NCI-H2196 (cell line): Measurements from ENCODE around the gene MYRIP.
"Not testable (repeated sequence)": the region's sequence is repeated elsewhere in the genome, so short reads cannot be mapped to it uniquely, and the experiment has no call there.

Experiments used
- DNase-seq: peaks from one replicate; lab custom pipeline; 2025; ENCODE audit not compliant: unreplicated experiment; lab: John Stamatoyannopoulos, UW

The MYRIP gene

DNA sequence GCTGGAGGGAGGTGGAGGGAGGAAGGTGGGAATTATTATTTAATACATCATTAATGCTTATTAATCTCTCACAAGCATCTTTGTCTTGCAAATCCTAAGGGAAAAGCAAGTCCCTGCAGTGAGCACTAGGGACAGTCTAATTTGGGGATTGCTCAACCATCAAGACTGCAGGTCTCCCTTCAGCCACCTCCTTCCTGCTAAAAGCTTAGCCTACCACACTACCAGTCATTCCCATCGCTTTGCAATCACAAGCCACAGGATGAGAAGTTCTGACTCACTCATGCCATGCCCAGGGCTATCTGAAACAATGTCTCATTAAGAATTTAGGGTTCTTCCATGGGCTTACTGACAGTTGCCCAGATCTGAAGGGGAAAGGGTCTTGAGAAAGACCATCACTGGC, 449.1 kb downstream of the MYRIP start:
- DNase-seq, result no peak

DNA sequence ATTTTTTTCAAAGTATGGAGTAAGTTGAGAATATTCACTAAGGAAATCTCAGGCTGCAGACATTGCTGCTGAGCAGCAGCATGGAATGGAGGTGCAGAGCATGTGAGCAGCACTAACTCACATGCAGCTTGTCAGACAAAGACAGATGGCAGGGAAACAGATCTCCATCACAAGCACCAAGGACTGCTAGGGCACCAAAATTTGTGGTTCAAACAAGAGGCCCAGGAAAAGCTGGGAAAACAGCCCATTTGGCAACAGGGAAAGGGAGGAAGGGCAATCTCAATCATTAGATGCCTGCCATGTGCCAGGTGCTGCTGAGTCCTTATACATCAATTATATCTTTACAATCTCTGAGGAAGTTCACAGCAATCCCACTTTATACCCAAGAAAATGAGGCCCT, 452.9 kb downstream of the MYRIP start:
- no peak for DNase-seq

DNA sequence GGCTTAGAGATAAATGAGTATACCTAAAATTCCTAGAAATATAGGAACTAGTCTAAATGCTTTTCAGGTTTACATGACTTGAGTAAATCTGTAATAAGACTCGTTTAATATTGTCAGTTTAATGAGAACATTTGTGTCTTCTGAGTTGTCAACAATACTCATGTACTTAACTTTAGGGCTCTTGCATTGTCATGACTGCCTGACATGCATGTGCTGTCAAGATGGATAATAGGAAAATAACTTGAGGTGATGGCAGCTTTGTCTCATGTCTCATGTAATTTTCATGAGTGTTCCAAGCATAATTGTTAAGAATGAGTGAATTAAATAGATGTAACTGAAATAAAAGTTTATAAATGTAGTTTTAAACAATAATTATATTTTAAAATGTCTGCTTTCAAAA, 455.0 kb downstream of the MYRIP start:
- DNase-seq, result no peak

DNA sequence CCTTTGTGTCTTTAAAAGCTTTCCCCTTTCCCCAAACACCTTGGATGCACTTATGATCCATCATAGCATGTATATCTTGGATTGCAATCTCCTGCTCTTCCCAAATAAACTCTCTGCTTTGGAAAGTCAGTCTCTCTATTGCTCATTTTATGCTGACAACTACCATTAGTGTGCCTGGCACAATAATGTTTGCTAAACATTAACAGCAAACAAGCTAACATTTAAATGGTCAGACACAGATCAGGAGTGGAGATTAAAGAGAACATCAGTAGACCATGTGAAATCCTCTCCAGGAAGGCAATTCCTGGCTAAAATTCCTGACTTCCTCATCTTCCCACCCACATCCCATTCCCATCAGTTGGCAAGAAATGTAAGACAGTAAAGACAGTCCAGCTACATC, 455.8 kb downstream of the MYRIP start:
- DNase-seq, result no peak

DNA sequence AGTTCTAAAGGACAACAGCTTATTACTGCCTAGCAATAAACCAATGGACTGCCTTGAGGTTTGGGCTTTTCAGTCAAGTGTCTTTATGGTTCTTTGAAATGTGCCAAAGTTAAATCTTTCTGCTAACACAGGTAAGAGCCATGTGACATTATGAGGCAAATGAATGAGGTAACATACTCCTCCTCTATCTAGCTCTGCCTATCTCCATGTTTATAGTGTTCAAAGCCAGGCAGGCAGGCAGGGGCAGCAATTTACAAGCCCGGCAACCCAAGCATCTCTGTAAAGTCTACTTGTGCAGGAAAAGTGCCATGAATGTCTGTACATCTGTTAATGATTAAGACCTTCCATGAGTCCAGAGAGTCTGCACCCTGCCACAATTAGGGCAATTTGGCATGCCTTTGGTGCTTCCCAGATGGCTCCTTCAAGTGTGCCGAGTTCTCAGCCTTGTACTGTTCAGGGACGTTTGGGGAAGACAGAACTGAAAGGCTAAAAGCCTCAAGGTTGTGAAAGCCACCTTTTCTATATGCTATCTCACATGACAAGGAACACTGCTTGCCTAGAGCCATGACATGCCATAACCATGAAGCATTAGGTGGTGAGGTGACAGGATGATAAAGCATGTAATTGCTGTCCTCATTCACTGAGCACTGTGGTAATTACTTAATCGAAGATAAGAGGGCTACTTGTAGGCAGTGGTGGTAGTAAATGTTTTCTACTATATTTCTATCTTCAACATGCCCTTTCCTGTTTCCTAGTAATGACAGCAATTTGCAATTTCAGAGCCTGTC, 458.7 kb downstream of the MYRIP start:
- DNase-seq, result no peak

DNA sequence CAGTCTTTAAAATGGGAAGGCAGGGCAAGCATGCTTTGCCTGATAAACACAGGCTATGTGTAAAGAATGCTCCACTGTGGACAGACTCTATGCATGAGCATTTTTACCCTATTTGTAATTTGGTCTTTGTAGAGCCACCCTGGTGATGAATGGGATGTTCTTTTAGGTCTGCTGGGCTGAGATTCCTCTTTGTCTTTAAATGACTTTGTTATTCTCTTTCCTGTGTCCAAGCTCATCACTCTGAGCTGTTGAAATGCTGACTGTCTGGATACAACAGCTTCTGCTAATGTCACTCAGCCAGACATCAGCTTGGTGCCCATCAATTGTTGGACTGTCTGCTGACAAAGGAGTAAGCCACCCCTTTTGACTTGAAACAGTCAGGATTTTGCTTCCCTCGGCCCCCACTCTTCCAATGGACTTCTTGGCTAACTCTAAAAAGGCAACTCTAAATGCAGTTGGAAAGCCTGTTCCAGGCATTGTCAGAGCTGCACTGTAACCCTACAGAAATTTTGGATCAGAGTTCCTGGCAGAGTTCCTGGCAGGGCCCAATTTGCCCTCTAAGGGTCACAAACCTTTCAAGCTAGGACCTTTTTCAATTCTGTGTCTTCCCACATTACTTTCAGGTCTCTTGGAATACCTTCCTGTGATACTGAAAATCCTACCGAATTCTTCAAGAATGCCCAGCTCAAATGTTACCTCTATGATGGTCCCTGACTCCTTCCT, 459.6 kb downstream of the MYRIP start:
- DNase-seq, result no peak

DNA sequence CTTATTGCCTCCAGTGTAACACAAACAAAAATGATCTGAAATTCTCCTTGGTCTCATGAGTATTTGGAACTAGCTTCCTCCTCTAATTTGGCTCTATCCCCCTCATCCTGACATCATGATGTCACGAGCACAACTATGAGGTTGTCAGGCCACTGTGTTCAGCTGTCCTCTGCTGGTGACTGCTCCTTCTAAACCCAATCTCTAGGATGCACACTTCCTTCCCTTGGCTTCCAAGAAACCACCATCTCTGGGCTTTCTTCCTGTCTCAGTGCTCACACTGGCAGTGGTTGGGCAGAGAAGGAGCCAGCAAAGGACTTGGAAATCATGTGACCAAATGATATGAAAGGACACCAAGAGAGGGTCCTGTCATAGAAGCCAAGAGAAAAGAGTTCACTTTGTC, 469.4 kb downstream of the MYRIP start:
- no peak for DNase-seq

DNA sequence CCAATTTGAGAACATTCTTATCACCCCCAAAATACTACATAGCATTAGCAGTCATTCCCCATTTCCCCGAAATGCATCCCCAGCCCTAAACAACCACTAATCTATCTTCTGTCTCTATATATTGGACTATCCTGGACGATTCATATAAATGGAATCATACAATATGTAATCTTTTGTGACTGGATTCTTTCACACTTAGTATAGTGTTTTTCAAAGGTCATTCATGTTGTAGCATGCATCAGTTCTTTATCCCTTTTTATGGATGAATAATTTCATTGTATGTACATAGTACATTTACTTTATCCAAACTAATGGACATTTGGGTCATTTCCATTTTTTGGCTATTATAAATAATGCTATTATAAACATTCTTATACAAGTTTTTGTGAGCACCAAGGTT, 472.6 kb downstream of the MYRIP start:
- DNase-seq, result no peak

DNA sequence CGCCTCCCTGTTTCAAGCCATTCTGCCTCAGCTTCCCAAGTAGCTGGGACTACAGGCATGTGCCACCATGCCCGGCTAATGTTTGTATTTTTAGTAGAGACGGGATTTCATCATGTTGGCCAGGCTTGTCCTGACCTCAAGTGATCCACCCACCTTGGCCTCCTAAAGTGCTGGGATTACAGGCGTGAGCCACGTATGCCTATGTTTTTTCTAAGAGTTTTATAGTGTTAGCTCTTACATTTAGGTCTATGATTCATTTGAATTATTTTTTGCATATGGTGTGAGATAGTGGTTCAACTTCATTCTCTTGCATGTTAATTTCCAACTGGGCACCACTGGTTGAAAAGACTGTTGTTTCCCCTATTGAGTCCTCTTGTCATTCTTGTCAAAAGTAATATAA, 473.6 kb downstream of the MYRIP start:
- not testable (repeated sequence) for DNase-seq

DNA sequence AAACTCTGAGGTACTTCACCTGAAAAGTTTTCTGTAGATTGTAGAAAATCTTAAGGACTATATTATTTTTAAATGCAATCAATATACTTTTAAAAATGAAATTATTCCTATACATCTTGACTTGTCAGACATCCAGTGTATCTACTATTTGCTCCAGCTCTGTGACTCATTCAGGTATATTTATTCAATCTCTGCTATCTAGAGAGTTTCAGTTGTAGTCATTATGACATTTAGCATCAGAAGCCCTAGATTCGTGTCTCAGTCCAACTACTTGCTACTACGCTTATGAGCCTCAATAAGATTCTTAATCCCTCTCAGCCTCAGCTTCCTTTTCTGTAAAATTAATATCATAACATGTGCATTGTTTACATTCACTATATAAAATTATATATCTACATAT, 477.8 kb downstream of the MYRIP start:
- no peak for DNase-seq

DNA sequence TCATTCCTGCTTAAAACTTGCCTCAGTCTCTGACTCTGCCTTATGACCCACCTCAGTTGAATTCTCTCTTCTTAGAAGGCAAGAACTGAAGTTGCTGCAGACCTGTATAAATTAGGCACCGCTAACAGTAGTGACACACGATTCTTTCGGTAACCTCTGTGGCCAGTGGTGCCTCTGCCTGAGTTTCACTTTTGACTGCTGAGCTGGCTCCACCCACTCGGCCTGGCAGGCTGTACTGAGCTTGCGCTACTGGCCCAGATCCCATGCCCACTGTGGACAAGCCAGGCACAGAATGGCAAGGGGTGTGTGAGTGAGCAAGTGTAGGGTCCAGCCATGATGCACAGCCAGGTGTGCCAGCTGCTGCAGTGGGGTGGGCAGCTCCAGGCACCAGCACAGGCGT, 481.0 kb downstream of the MYRIP start:
- no peak for DNase-seq

DNA sequence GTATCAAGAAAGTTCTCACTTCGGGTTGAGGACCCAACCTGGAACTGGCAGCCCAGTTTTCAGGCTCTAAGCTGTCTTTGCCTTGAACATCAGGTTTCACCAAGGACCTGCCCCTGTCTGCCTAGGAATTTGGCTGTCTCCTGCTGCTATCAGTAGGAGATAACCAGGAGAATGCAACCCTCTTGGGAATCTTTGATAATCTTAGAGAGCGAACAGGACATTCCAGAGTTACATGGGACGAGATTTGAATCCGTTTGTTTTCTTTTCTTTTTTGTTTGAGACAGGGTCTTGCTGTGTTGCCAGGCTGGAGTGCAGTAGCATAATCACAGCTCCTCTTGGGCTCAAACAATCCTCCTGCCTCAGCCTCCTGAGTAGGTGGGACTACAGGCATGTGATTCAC, 482.1 kb downstream of the MYRIP start:
- no peak for DNase-seq

DNA sequence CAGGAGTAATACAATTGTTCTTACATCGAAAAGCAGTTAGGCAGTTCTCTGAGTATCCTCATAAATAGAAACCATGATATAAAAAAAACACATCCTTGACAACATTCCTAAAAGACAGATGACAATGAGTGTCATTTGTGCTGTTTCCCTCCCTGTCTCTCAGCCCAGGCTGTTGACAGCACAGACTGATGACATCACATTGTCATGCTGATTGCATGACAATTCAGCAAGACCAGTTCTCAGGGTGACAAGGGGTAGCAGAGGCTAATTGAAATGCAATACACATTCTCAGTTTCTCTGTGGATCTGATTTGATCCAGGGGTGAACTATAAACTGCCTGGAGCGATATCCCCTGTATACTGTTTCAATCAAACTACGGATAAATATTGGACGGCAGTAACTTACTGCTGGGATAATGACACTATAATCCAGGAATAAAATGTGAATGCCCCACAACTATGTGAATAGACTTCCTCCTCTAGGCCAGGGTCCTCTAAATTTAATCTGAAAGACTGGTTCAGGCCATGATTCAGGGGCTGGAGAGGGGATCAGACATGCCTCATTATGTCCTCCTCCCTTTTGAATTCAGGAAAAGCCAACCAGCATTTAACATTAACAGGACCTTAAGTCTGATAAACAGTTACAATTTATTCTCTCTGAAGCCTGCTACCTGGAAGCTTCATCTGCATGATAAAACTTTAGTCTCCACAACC, 483.4 kb downstream of the MYRIP start:
- DNase-seq, result no peak

DNA sequence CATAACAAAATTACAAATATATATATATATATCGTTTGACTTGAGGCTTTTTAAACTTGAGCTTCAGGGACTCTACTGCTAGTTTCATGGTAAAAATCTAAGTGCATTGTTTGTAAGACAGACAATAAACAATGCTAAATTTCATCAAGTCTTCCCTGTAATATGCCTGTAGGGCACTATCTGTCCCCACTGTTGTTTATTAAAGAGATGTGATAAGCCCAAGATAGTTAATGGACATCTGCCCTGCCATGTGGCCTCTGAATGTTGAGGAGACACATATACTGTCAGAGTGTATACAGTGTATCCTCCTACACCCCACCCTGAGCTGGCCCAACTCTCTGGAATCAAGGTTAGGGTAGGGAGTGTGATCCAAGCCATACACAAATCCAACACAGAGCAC, 485.0 kb downstream of the MYRIP start:
- no peak for DNase-seq

DNA sequence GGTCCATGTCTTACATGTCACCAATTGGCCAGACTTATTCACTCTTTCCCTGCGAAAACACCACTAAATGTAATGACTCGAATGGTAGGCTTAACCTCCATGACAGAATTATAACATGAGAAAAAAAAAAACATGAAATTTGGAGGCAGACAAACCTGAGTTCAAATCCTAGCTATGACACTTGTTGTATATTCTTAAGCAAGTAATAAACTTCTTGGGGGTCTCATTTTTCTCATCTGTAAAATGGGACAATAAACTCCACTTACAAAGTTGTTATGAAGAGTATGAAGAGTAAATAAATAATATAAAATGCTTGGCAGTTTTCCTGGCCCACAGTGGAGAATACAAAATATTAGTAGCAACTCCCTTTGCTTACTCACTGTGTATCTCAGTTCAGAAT, 488.7 kb downstream of the MYRIP start:
- no peak for DNase-seq

DNA sequence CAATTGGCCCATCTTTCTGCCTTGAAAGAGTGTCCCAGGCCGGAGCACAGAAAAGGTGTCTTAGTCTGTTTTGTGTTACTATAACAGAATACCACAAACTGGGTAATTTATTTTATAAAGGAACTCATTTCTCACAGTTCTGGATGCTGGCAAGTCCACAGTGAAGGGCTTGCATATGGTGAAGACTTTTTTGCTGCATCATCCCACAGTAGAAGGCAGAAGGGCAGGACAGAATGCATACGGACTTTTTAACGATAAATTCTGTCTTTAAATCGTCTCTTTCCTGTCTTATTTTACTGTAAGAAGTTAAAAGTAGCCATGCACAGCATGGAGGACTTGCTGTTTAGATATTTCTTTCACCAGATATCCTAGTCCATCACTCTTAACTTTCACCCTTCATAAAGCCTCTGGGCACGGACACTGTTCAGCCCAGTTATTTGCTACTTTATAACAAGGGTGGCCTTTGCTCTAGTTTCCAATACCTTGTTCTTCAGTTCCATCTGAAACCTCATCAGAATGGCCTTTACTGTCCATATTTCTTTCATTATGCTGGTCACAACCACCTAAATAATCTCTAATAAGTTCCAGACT, 489.8 kb downstream of the MYRIP start:
- DNase-seq, result no peak

DNA sequence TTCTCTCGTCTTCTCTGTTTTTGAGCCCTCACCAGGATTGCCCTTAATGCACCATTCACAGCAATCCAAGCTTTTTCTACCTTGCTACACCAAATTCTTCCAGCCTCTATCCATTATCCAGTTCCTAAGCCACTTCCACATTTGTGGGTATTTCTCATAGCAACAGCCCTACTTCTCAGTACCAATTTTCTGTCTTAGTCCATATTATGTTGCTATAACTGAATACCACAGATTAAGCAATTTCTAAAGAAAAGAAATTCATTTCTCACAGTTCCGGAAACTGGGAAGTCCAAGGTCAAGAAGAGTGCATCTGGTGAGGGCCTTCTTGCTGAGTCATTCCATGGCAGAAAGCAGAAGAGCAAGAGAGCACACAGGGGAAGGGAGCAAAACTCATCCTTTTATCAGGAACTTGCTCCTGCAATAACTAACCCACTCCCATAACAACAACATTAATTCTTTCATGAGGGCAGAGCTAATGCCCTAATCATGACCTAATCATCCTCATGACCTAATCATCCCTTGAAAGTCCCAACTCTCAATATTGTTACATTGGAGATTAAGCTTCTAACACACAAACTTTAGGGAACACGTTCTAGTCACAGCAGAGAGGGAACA, 490.4 kb downstream of the MYRIP start:
- DNase-seq, result no peak

DNA sequence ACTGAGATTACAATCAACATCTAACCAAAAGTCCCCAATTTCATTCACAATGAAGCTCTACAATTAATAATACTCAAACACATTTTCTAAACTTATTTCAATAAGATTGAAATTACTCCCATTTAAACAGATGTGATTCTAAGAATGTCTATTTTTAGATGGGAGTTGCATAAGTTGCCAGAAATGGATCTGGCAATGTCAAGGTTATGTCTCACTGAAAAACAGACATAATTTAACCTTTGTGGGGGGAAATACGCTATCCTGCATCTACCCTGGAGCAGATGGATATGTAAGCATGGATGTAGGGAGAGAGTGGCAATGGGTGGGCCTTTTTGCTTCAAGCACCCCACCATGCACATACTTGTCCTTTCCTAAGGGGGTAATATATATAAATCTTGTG, 493.4 kb downstream of the MYRIP start:
- DNase-seq, result no peak

DNA sequence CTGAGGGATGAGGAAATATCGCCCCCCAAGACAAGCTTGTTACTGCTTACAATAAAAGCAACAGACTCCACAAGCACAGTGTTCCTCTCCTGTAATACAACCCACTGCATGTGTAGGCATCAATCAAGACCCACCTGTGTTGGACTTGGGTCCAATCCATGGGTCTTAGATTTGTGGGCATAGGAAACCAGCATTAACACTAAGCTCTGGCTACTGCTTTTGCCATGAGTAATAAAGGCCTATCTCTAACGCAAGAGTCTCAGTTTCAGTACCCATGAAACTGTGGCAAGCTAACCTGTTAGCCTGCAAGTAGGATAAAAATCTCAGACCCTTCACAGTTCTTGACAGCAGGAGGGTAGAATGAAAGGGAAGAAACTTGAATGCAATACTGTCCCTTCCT, 494.9 kb downstream of the MYRIP start:
- DNase-seq, result no peak

DNA sequence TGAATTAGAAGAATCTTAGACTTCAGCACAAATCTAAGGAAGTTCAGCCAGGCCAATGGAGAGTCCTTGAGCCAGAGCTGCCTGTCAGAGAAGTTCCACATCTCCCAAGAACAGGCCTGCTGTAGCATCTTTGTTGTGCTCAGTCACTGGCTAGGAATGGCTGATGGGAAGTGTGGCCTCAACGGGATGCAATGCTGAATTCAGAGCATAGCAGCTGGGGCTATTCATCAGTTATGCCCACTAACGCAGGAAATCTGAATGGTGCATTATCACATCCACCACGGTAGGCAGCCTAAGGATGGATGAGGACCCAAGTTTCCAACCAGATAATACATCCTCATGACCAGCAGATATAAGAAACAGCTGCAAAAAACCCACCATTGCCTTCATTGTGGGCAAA, 496.9 kb downstream of the MYRIP start:
- no peak for DNase-seq

DNA sequence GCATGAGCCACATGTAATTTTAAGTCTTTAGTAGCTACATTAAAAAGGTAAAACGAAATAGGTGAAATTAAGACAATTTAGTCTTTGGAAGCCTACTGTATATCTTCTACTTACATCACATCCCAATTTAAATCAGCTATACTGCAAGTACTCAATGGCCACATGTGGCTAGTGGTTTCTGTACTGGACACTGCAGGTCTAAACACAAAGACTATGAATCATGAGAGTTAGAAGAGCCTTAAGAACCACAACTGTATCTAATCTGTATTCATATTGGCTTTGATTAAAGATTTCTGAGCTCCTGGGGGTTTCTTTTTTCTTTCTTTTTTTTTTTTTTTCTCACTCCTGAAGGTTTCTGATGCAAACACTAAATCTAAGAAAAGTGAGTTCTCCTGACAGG, 497.8 kb downstream of the MYRIP start:
- no peak for DNase-seq
